GM12878 (cell line): ENCODE results near the gene WNT7A. TPM values are rescaled to one million over a fixed set of nuclear protein-coding genes. Genes with fewer than 3 reads are reported as not detected.

ENCODE experiments used
- ATAC-seq: fragments of 200-7000 bp; cut with Tn5 transposase; 3 replicates; pipeline ENCODE4 v1.9.1; 2020; ENCODE audit warnings: mild to moderate bottlenecking, moderate library complexity
- BruUV-seq: library from RNA; stranded (reverse); fragments of 400-500 nt; replicated peaks from 2 replicates; lab custom pipeline; 2021; lab: Mats Ljungman, UMichigan
- CTCF ChIA-PET: fragments of 300-600 bp; sonication (Branson Sonifier 250); formaldehyde crosslinking; extraction: SDS; loops from one replicate; lab custom pipeline; 2021; ENCODE audit warnings: inconsistent platforms; lab: Yijun Ruan, JAX
- POLR2A ChIA-PET: fragments of 350-600 bp; formaldehyde crosslinking; extraction: SDS; loops from one replicate; lab custom pipeline; 2021; ENCODE audit warnings: inconsistent platforms; lab: Charles Lee
- RAD21 ChIA-PET: fragments of 300-600 bp; sonication (Branson Sonifier 250); formaldehyde crosslinking; loops from one replicate; lab custom pipeline; 2023; ENCODE audit warnings: antibody characterized with exemption; ENCODE audit not compliant: unreplicated experiment; lab: Charles Lee
- SMC1A ChIA-PET: fragments of 300-600 bp; sonication (Branson Sonifier 250); formaldehyde crosslinking; loops from one replicate; lab custom pipeline; 2023; ENCODE audit not compliant: unreplicated experiment, uncharacterized antibody; lab: Charles Lee
- DNase-seq: peaks from one replicate; pipeline ENCODE4 v3.0.0-alpha.2; 2011; ENCODE audit warnings: low read depth, low spot score
- FAIRE-seq: peaks from 3 replicates; lab custom pipeline; 2011; peaks lifted over from hg19 to GRCh38; lab: Jason Lieb, UNC
- H2AFZ ChIP-seq: 2 replicates; pipeline ENCODE4 v1.6.0; 2011; ENCODE audit warnings: low read depth, low read length, control low read depth; ENCODE audit not compliant: control insufficient read depth
- H3K27ac ChIP-seq: 2 replicates; pipeline ENCODE4 v1.5.1; 2011; ENCODE audit warnings: control low read depth; ENCODE audit not compliant: control insufficient read depth, insufficient read depth
- H3K27me3 ChIP-seq, 2 experiments: replicated peaks in 1 of 2; 2 replicates each; pipeline versions ENCODE4 v1.6.0 to v1.6.1; 2011; ENCODE audit warnings: low read length in 1 of 2; ENCODE audit not compliant: control insufficient read depth in 2 of 2, insufficient read depth in 2 of 2
- H3K36me3 ChIP-seq, 2 experiments: 2 replicates each; pipeline ENCODE4 v1.5.1; 2011; ENCODE audit warnings: low read length in 1 of 2; ENCODE audit not compliant: control insufficient read depth in 2 of 2, insufficient read depth in 2 of 2
- H3K4me1 ChIP-seq: 2 replicates; pipeline ENCODE4 v1.6.1; 2011; ENCODE audit warnings: mild to moderate bottlenecking, low read length, moderate library complexity, mixed read lengths; ENCODE audit not compliant: control insufficient read depth, insufficient read depth
- H3K4me2 ChIP-seq: 2 replicates; pipeline ENCODE4 v1.6.0; 2011; ENCODE audit warnings: control low read depth; ENCODE audit not compliant: control insufficient read depth, insufficient read depth
- H3K4me3 ChIP-seq: fragments of 200-600 bp; sonication (generic); 2 replicates; pipeline ENCODE4 v1.5.1; 2016
- H3K79me2 ChIP-seq: 2 replicates; pipeline ENCODE4 v1.6.0; 2011; ENCODE audit warnings: low read length; ENCODE audit not compliant: control insufficient read depth, insufficient read depth
- H3K9ac ChIP-seq: 2 replicates; pipeline ENCODE4 v1.8.0; 2011; ENCODE audit warnings: low read length, control low read depth, mixed read lengths; ENCODE audit not compliant: control insufficient read depth, insufficient read depth
- H3K9me3 ChIP-seq: replicated peaks from 3 replicates; pipeline ENCODE4 v1.5.1; 2011; ENCODE audit warnings: mild to moderate bottlenecking, low read length; ENCODE audit not compliant: control insufficient read depth, insufficient read depth
- H4K20me1 ChIP-seq: 2 replicates; pipeline ENCODE4 v1.6.0; 2011; ENCODE audit not compliant: control insufficient read depth, insufficient read depth
- CBX3 ChIP-seq: fragments of 200-600 bp; sonication (generic); IDR thresholded peaks from 2 replicates; pipeline ENCODE4 v1.6.1; 2016; ENCODE audit warnings: low read depth, borderline replicate concordance
- CHD4 ChIP-seq: fragments of 200-600 bp; sonication (generic); IDR thresholded peaks from 2 replicates; pipeline ENCODE4 v1.6.1; 2016; ENCODE audit warnings: mild to moderate bottlenecking
- CREB1 ChIP-seq: IDR thresholded peaks from 2 replicates; pipeline ENCODE4 v1.6.1; 2012; ENCODE audit warnings: low read depth, mild to moderate bottlenecking, inconsistent platforms
- ETV6 ChIP-seq, 2 experiments: fragments of 450-650 bp in 1 of 2; IDR thresholded peaks in 1 of 2; conservative IDR thresholded peaks in 1 of 2; 2 replicates each; pipeline ENCODE4 v1.6.1; 2014; ENCODE audit warnings: antibody characterized with exemption in 1 of 2, borderline replicate concordance in 1 of 2, low read depth in 1 of 2, mild to moderate bottlenecking in 1 of 2, moderate library complexity in 1 of 2
- MEF2B ChIP-seq: fragments of 450-650 bp; IDR thresholded peaks from 2 replicates; pipeline ENCODE4 v1.6.1; 2018; ENCODE audit warnings: mild to moderate bottlenecking, moderate library complexity; ENCODE audit not compliant: partially characterized antibody, poor library complexity, severe bottlenecking
- MTA3 ChIP-seq: IDR thresholded peaks from 2 replicates; pipeline ENCODE4 v1.6.1; 2012; ENCODE audit warnings: low read length, inconsistent platforms, borderline replicate concordance
- RELA ChIP-seq: fragments of 450-650 bp; IDR thresholded peaks from 2 replicates; pipeline ENCODE4 v1.8.0; 2014; ENCODE audit warnings: borderline replicate concordance; ENCODE audit not compliant: partially characterized antibody
- STAT3 ChIP-seq: IDR thresholded peaks from 2 replicates; pipeline ENCODE4 v1.6.1; 2011; ENCODE audit warnings: low read depth, low read length, improper control_type of control experiment
- SUZ12 ChIP-seq: fragments of 200-600 bp; sonication (generic); IDR thresholded peaks from one replicate; pipeline ENCODE4 v1.6.1; 2018; ENCODE audit warnings: antibody characterized with exemption, mild to moderate bottlenecking; ENCODE audit not compliant: unreplicated experiment
- TCF3 ChIP-seq: IDR thresholded peaks from 2 replicates; pipeline ENCODE4 v1.6.1; 2012; ENCODE audit warnings: low read depth, mild to moderate bottlenecking, low read length, borderline replicate concordance; ENCODE audit not compliant: insufficient read depth
- YY1 ChIP-seq: IDR thresholded peaks from 2 replicates; pipeline ENCODE4 v1.6.1; 2011; ENCODE audit warnings: low read depth, mild to moderate bottlenecking, low read length
- ZBED1 ChIP-seq: IDR thresholded peaks from 2 replicates; pipeline ENCODE4 v1.6.1; 2016; ENCODE audit warnings: borderline replicate concordance
- ZNF24 ChIP-seq: fragments of 450-650 bp; IDR thresholded peaks from 2 replicates; pipeline ENCODE4 v1.6.1; 2017; ENCODE audit warnings: antibody characterized with exemption, mild to moderate bottlenecking
- ZNF274 ChIP-seq: IDR thresholded peaks from one replicate; pipeline ENCODE4 v1.8.0; 2011; ENCODE audit not compliant: insufficient read length, insufficient read depth
- WGBS: methylation state at CpG from one replicate; pipeline ENCODE4 v1.1.6; 2016; ENCODE audit warnings: low lambda C conversion rate; ENCODE audit not compliant: insufficient replicate concordance, insufficient coverage; ENCODE audit errors: missing lambda C conversion rate; 5-methylcytosine and 5-hydroxymethylcytosine counted together
- in situ Hi-C: fragments of 300-500 bp; cut with MboI; formaldehyde crosslinking; loops from 9 replicates; pipeline ENCODE4 v1.14.3; 2018; ENCODE audit warnings: mixed read lengths
- intact Hi-C: fragments of 100-400 bp; cut with micrococcal nuclease; formaldehyde crosslinking; loops from one replicate; pipeline ENCODE4 v1.14.2; 2022; ENCODE audit not compliant: unreplicated experiment
- polyA plus RNA-seq, 11 experiments: library from polyadenylated mRNA; depleted of rRNA in 4 of 11; unstranded in 6 of 11; stranded (reverse) in 5 of 11; fragments of >200 nt; fragmentation: Nextera tagmentation in 4 of 11; fragmentation: Illumina TruSeq in 1 of 11; extraction: Ambion mirVana in 4 of 11; extraction: Trizol in 1 of 11; gene quantifications; 1 replicate in 1 of 11; 2 replicates in 10 of 11; pipeline versions ENCODE4 v1.2.1 to v1.2.3, GENCODE V29; 2011 to 2016; ENCODE audit warnings: inconsistent platforms in 2 of 11, missing spikeins in 2 of 11, low read depth in 1 of 11
- total RNA-seq, 4 experiments: library from RNA; depleted of rRNA in 3 of 4; stranded (reverse); fragments of >200 nt in 3 of 4; fragmentation: Illumina TruSeq in 1 of 4; extraction: Trizol in 1 of 4; gene quantifications; 2 replicates each; pipeline versions ENCODE4 v1.2.1 to v1.2.3, GENCODE V29; 2013 to 2021
- TF ChIP-seq, protein P1 (sequence below): fragments of 450-650 bp; IDR thresholded peaks from 2 replicates; pipeline ENCODE4 v1.6.1; 2016; ENCODE audit warnings: mild to moderate bottlenecking
- TF ChIP-seq, protein P2 (sequence below): fragments of 450-650 bp; formaldehyde crosslinking; IDR thresholded peaks from 2 replicates; pipeline ENCODE4 v1.5.0; 2022; ENCODE audit warnings: mild to moderate bottlenecking, missing genetic modification characterization

The WNT7A gene
- total and polyA plus RNA-seq, 10 of the 15 experiments (the other 5 are each of a cell fraction or from before 2014, with no cell fraction given): 0.08 TPM; not detected in 9

DNA sequence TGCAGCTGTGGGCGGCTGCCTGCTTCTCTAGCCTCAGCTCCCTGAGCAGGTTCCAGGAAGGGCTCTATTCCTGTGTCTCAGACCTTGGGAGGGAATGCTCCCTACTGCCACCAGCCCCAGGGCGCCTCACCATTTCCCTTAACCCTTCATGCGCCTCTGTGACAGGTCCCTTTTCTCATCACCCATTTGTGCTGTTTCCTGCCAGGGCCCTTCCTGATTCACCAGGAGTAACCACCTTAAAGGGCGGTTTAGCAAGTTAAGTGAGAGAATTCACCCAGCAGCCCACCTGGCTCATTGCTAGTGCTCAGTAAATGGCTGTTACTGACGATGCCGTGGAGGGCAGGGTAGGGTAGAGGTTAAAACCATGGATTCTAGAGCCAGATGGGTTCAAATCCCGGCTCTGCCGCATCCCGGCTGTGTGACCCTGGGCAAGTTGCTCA lies 87.8 kb downstream of the WNT7A start (continued):
- no peak for TF ChIP-seq ETV6 (conservative IDR thresholded peaks at IDR 0.05 in 1 of 2, IDR thresholded peaks at IDR 0.05 in 1 of 2; ENCODE audit: borderline replicate concordance in 1 of 2, low read depth in 1 of 2)
- no peak for TF ChIP-seq CHD4
- TF ChIP-seq TCF3: no peak
- no peak for TF ChIP-seq ZNF274
- TF ChIP-seq CBX3: no peak
- TF ChIP-seq SUZ12: no peak
- no peak for TF ChIP-seq YY1
- TF ChIP-seq MTA3: no peak
- no peak for TF ChIP-seq RELA
- TF ChIP-seq, protein P1, sequence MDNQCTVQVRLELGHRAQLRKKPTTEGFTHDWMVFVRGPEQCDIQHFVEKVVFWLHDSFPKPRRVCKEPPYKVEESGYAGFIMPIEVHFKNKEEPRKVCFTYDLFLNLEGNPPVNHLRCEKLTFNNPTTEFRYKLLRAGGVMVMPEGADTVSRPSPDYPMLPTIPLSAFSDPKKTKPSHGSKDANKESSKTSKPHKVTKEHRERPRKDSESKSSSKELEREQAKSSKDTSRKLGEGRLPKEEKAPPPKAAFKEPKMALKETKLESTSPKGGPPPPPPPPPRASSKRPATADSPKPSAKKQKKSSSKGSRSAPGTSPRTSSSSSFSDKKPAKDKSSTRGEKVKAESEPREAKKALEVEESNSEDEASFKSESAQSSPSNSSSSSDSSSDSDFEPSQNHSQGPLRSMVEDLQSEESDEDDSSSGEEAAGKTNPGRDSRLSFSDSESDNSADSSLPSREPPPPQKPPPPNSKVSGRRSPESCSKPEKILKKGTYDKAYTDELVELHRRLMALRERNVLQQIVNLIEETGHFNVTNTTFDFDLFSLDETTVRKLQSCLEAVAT: no peak

DNA sequence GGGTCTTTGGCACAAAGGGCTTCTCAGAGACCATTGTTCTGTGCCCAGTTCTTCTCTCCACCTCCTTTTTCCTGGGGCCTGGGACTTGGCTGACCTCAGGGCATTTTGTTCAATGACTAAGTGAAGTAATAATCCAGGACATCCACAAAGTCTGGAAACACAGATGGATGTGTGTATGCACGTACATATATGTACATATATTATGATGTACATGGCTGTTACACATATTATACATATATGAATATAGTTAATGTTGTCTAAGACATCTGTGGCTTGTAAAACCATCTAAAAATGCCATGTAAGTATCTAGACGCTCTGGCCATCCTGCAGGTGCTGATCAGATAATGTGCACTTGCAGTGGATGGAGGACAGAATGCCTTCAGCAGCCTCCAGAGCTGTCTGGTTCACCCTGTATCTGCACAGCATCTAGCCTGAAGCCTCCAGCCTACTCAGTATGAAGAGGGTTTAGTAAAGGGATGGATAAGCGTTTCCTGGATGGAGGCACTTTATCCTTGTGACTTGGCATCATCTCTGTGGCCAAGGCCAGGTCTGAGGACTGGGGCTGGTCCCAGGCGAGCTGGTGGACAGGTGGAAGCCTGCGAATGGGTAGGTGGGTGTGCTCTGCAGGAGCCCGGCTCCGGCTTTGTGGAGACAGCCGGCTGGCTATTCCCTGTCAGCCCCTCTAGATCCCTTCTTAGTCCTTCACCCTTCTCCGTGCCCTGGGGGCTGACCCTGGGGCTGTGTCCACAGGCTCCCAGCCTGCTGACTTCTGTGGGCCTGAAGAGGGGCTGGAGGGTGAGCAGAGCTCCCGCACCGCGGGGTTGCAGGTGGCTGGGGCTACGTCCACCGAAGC lies 88.4 kb downstream of the WNT7A start:
- CTCF ChIA-PET: no interaction called here
- Histone ChIP-seq H3K27ac (no peak overlapping the region), H3K4me2 (no peak overlapping the region), H3K27me3 (peaks cover 0 to 2% of the 10 kb centered on the region in 2 experiments; a peak in 2 of 4 replicates), H3K79me2 (no peaks in the 10 kb centered on the region), H3K9ac (no peak overlapping the region), H3K4me3 (no peak overlapping the region), H3K36me3 (no peaks in the 10 kb centered on the region), H4K20me1 (no peaks in the 10 kb centered on the region), H2AFZ (no peak overlapping the region), H3K9me3 (no peaks in the 10 kb centered on the region), H3K4me1 (no peaks in the 10 kb centered on the region)
- WGBS: 37% methylated on average over 14 of the region's 14 CpGs
- POLR2A ChIA-PET: no interaction called here
- FAIRE-seq (no peak), DNase-seq (no peak), ATAC-seq (no peak)
- SMC1A ChIA-PET: no interaction called here
- in situ Hi-C loops (no loop called here), intact Hi-C loops (no loop called here)
- BruUV-seq: no TSS peak
- RAD21 ChIA-PET: no interaction called here
- TF ChIP-seq STAT3: no peak
- TF ChIP-seq, protein P2, sequence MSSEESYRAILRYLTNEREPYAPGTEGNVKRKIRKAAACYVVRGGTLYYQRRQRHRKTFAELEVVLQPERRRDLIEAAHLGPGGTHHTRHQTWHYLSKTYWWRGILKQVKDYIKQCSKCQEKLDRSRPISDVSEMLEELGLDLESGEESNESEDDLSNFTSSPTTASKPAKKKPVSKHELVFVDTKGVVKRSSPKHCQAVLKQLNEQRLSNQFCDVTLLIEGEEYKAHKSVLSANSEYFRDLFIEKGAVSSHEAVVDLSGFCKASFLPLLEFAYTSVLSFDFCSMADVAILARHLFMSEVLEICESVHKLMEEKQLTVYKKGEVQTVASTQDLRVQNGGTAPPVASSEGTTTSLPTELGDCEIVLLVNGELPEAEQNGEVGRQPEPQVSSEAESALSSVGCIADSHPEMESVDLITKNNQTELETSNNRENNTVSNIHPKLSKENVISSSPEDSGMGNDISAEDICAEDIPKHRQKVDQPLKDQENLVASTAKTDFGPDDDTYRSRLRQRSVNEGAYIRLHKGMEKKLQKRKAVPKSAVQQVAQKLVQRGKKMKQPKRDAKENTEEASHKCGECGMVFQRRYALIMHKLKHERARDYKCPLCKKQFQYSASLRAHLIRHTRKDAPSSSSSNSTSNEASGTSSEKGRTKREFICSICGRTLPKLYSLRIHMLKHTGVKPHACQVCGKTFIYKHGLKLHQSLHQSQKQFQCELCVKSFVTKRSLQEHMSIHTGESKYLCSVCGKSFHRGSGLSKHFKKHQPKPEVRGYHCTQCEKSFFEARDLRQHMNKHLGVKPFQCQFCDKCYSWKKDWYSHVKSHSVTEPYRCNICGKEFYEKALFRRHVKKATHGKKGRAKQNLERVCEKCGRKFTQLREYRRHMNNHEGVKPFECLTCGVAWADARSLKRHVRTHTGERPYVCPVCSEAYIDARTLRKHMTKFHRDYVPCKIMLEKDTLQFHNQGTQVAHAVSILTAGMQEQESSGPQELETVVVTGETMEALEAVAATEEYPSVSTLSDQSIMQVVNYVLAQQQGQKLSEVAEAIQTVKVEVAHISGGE (CRISPR knock-in tag): no peak
- no peak for TF ChIP-seq MEF2B
- TF ChIP-seq CBX3: no peak
- no peak for TF ChIP-seq CREB1
- no peak for TF ChIP-seq ZNF24
- TF ChIP-seq ZBED1: no peak
